GM15510 (cell line): ENCODE measurements around the gene B4GALT6.

Source experiments
- POLR2A ChIP-seq: IDR thresholded peaks from 3 replicates; pipeline ENCODE4 v1.6.1; 2011; ENCODE audit warnings: borderline replicate concordance; ENCODE audit not compliant: insufficient read length; ENCODE audit errors: extremely low read depth

B4GALT6 gene

GRCh38 chr18:31637445-31637844 lies 46.9 kb downstream of the B4GALT6 start:
- TF ChIP-seq POLR2A = no peak

- TF ChIP-seq POLR2A = no peak
Observed at GRCh38 chr18:31636387-31636786, 48.0 kb downstream of the B4GALT6 start.

GRCh38 chr18:31634331-31634713 lies 50.1 kb downstream of the B4GALT6 start:
- no peak for TF ChIP-seq POLR2A

- no peak for TF ChIP-seq POLR2A
Observed at GRCh38 chr18:31633392-31634330, 50.7 kb downstream of the B4GALT6 start.

GRCh38 chr18:31632356-31632755 lies 52.0 kb downstream of the B4GALT6 start:
- no peak for TF ChIP-seq POLR2A

DNA sequence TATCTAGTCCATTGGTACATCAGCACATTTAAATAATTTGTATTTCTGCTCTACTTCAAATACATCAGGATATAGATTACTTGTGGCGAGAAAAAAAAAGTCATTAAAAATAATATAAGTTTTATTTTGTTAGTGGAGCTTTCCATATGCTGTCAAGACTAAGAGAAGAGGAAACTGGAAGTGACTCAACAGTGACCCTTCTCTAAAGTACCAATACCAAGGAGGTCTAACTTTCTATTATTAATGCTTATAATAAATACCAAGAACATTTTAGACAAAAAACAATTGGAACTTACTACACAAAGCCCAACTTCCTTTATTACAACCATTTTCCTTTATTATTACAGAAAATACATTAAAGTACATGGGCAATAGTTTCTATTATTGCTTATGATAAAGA lies 52.9 kb downstream of the B4GALT6 start:
- TF ChIP-seq POLR2A = no peak

GRCh38 chr18:31630549-31630948 lies 53.8 kb downstream of the B4GALT6 start:
- no peak for TF ChIP-seq POLR2A

GRCh38 chr18:31626409-31626808 lies 58.0 kb downstream of the B4GALT6 start:
- no peak for TF ChIP-seq POLR2A

- no peak for TF ChIP-seq POLR2A
Observed at GRCh38 chr18:31624892-31625640, 59.3 kb downstream of the B4GALT6 start.

GRCh38 chr18:31619291-31619690 lies 65.1 kb downstream of the B4GALT6 start:
- no peak for TF ChIP-seq POLR2A

DNA sequence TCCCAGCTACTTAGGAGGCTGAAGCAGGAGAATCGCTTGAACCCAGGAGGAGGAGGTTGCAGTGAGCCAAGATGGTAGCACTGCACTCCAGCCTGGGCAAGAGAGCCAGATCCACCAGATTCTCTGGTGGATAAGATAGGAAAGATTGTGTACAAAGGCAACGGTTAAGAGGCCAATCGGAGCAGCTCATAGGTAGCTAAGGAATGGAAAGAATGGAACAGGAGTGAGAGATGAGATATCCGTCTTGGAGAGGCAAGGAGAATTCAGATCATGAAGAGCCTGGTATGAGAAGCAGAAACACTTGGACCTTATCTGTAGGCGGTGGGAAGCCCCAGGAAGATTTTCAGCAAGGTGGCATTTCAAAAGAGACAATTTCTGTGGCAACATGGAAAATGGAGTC lies 65.6 kb downstream of the B4GALT6 start:
- TF ChIP-seq POLR2A = no peak

DNA sequence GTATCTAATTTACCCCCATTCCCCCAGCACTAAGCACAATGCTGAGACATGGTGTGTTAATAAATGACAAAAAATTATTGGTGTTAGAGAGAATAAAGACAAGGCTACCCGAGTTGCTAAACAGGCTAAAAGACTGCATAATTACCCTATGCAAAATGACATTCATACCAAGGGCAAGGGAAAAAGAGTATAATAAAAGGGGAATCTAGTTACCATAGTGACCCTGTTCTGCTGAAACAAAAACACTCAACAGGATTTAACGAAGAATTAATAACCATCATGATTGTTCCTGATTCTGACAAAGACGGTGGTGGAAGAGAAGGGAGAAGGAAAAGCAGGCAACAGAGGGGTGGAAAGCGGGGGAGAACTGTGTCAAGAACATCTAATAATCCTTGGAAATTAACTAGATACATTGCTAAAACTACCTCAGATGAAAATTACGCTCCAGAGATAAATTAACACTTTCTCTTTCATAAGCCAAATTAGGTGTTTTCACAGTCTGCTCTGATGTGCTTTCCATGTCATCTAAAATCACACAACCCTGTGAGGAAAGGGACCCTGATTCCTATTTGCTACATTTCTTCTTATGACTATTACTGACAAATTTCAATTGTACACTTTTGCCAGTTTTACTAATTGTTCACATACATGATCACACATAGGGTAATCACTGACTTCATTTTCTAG lies 67.2 kb downstream of the B4GALT6 start:
- TF ChIP-seq POLR2A = no peak

- no peak for TF ChIP-seq POLR2A
Observed at GRCh38 chr18:31616586-31616985, 67.8 kb downstream of the B4GALT6 start.

GRCh38 chr18:31614044-31614443 lies 70.3 kb downstream of the B4GALT6 start:
- no peak for TF ChIP-seq POLR2A

- no peak for TF ChIP-seq POLR2A
Observed at GRCh38 chr18:31612124-31612523, 72.3 kb downstream of the B4GALT6 start.
